GM20000 (cell line): ENCODE measurements around the gene STPG3.

Experiments used
- DNase-seq: peaks from one replicate; pipeline ENCODE4 v3.0.0; 2012; ENCODE audit warnings: low spot score
- CTCF ChIP-seq: IDR thresholded peaks from 2 replicates; pipeline ENCODE4 v1.5.1; 2012; ENCODE audit warnings: mild to moderate bottlenecking, control low read depth; ENCODE audit errors: extremely low read depth, missing control alignments

STPG3 gene

GRCh38 chr9:137227853-137228505, 23.1 kb upstream of the STPG3 start:
- no peak for DNase-seq
- TF ChIP-seq CTCF: no peak

GRCh38 chr9:137228506-137228967, 22.5 kb upstream of the STPG3 start:
- TF ChIP-seq CTCF: no peak
- DNase-seq: no peak

GRCh38 chr9:137228968-137229896, 21.9 kb upstream of the STPG3 start:
- TF ChIP-seq CTCF: no peak
- DNase-seq: no peak

- no peak for DNase-seq
- no peak for TF ChIP-seq CTCF
These were observed 21.0 kb upstream of the STPG3 start for GRCh38 chr9:137229903-137230704.

GRCh38 chr9:137230705-137231371, 20.2 kb upstream of the STPG3 start, which contains the start of gene SLC34A3:
SLC34A3 (plus strand) TSS chr9:137230901; CDS start chr9:137231703, 802 bp downstream.
- no peak for DNase-seq
- no peak for TF ChIP-seq CTCF

GRCh38 chr9:137231372-137232039, 19.6 kb upstream of the STPG3 start:
- no peak for DNase-seq
- no peak for TF ChIP-seq CTCF
